Measurements from ENCODE around the gene ARSA. TPM values are rescaled to one million over a fixed set of nuclear protein-coding genes. Genes with fewer than 3 reads are reported as not detected.

Gene ARSA
- 29.2 TPM for polyA plus RNA-seq (2013)

- H3K27me3 ChIP-seq (replicated peaks in 2 of 5; ENCODE audit: control insufficient read depth in 4 of 5, insufficient read depth in 5 of 5, low read length in 4 of 5): no peaks in the 10 kb centered on the region
- peak within 1 kb of the TSS; percentile 20 to 43 for H3K27ac ChIP-seq (ENCODE audit: insufficient read depth in 1 of 2, low read depth in 1 of 2, low read length in 2 of 2, poor library complexity in 1 of 2, severe bottlenecking in 2 of 2)
- peak; percentile 80 to 85 (median 83) for DNase-seq
- H3K4me3 ChIP-seq (ENCODE audit: control insufficient read depth in 1 of 7, extremely low read depth in 1 of 7, insufficient read depth in 4 of 7, low read depth in 2 of 7, low read length in 6 of 7): peak within 1 kb of the TSS; percentile 58 to 83 (median 76)
- WGBS (ENCODE audit: insufficient coverage): 5% methylated on average over 72 of the region's 88 CpGs
- POLR2A ChIA-PET: interaction anchor here (0.6 to 1.1 kb wide), 3 partner anchors 8 to 45 kb away, joined by 3 to 9 read pairs (median 3); partner anchors contain the start of gene SHANK3
- CTCF ChIA-PET: interaction anchor here (0.7 to 3.6 kb wide), 5 partner anchors 9 to 102 kb away, joined by 3 to 22 read pairs (median 5); partner anchors contain the start of gene SCO2
- H3K9me3 ChIP-seq (ENCODE audit: control extremely low read depth in 1 of 5, control insufficient read depth in 4 of 5, insufficient read depth in 2 of 5, low read depth in 1 of 5, low read length in 4 of 5): no peaks in the 10 kb centered on the region
- peaks cover 2 to 11% (median 6%) of the 10 kb centered on the region in 4 experiments for H3K36me3 ChIP-seq (ENCODE audit: control insufficient read depth in 4 of 4, insufficient read depth in 4 of 4, low read length in 3 of 4)
- H3K4me1 ChIP-seq (ENCODE audit: control extremely low read depth in 1 of 4, control insufficient read depth in 4 of 4, insufficient read depth in 4 of 4, low read length in 3 of 4): peaks cover 3 to 33% (median 19%) of the 10 kb centered on the region in 4 experiments
Measured at GRCh38 chr22:50627642-50628542, at the start of gene ARSA. Gene ARSA, minus strand, starts transcription at chr22:50628152. Its CDS starts 373 bp downstream, at chr22:50627779.

- Histone ChIP-seq H3K9me3 (ENCODE audit: control extremely low read depth in 1 of 5, control insufficient read depth in 4 of 5, insufficient read depth in 2 of 5, low read depth in 1 of 5, low read length in 4 of 5) (no peaks in the 10 kb centered on the region), H3K27ac (ENCODE audit: insufficient read depth in 1 of 2, low read depth in 1 of 2, low read length in 2 of 2, poor library complexity in 1 of 2, severe bottlenecking in 2 of 2) (peak overlapping the region in 1 of 2 experiments; percentile 56), H3K4me3 (ENCODE audit: control insufficient read depth in 1 of 7, extremely low read depth in 1 of 7, insufficient read depth in 4 of 7, low read depth in 2 of 7, low read length in 6 of 7) (no peak overlapping the region), H3K36me3 (ENCODE audit: control insufficient read depth in 4 of 4, insufficient read depth in 4 of 4, low read length in 3 of 4) (peaks cover 7 to 53% (median 43%) of the 10 kb centered on the region in 4 experiments), H3K4me1 (ENCODE audit: control extremely low read depth in 1 of 4, control insufficient read depth in 4 of 4, insufficient read depth in 4 of 4, low read length in 3 of 4) (peaks cover 0 to 42% (median 28%) of the 10 kb centered on the region in 4 experiments), H3K27me3 (replicated peaks in 2 of 5; ENCODE audit: control insufficient read depth in 4 of 5, insufficient read depth in 5 of 5, low read length in 4 of 5) (no peaks in the 10 kb centered on the region)
- CTCF ChIA-PET: interaction anchor here (0.7 to 1.8 kb wide), 6 partner anchors 10 to 114 kb away, joined by 3 to 7 read pairs (median 3); partner anchors contain the start of gene SYCE3
- WGBS (ENCODE audit: insufficient coverage): 82% methylated on average over 6 of the region's 10 CpGs
- DNase-seq: no peak
- POLR2A ChIA-PET: no interaction called here
Measured at GRCh38 chr22:50676661-50677492, 48.9 kb upstream of the ARSA start.

GRCh38 chr22:50676180-50676636 lies 48.3 kb upstream of the ARSA start:
- no peak for DNase-seq
- H3K9me3 ChIP-seq (ENCODE audit: control extremely low read depth in 1 of 5, control insufficient read depth in 4 of 5, insufficient read depth in 2 of 5, low read depth in 1 of 5, low read length in 4 of 5): no peaks in the 10 kb centered on the region
- H3K27me3 ChIP-seq (replicated peaks in 2 of 5; ENCODE audit: control insufficient read depth in 4 of 5, insufficient read depth in 5 of 5, low read length in 4 of 5): no peaks in the 10 kb centered on the region
- peak overlapping the region in 4 of 7 experiments; percentile 51 to 77 (median 74) for H3K4me3 ChIP-seq (ENCODE audit: control insufficient read depth in 1 of 7, extremely low read depth in 1 of 7, insufficient read depth in 4 of 7, low read depth in 2 of 7, low read length in 6 of 7)
- H3K36me3 ChIP-seq (ENCODE audit: control insufficient read depth in 4 of 4, insufficient read depth in 4 of 4, low read length in 3 of 4): peaks cover 7 to 51% (median 42%) of the 10 kb centered on the region in 4 experiments
- peaks cover 0 to 48% (median 35%) of the 10 kb centered on the region in 4 experiments for H3K4me1 ChIP-seq (ENCODE audit: control extremely low read depth in 1 of 4, control insufficient read depth in 4 of 4, insufficient read depth in 4 of 4, low read length in 3 of 4)
- no peak overlapping the region for H3K27ac ChIP-seq (ENCODE audit: insufficient read depth in 1 of 2, low read depth in 1 of 2, low read length in 2 of 2, poor library complexity in 1 of 2, severe bottlenecking in 2 of 2)
- ChIA-PET POLR2A (interaction anchor here (1.1 kb wide), 1 partner anchor 34 kb away, joined by 3 read pairs; no protein-coding TSS in a partner anchor), CTCF (interaction anchor here (0.7 to 1.8 kb wide), 6 partner anchors 10 to 114 kb away, joined by 3 to 7 read pairs (median 3); partner anchors contain the start of gene SYCE3)
- 94% methylated on average over 14 of the region's 14 CpGs for WGBS (ENCODE audit: insufficient coverage)

GRCh38 chr22:50675553-50676179 lies 47.7 kb upstream of the ARSA start:
- Histone ChIP-seq H3K27ac (ENCODE audit: insufficient read depth in 1 of 2, low read depth in 1 of 2, low read length in 2 of 2, poor library complexity in 1 of 2, severe bottlenecking in 2 of 2) (no peak overlapping the region), H3K27me3 (replicated peaks in 2 of 5; ENCODE audit: control insufficient read depth in 4 of 5, insufficient read depth in 5 of 5, low read length in 4 of 5) (no peaks in the 10 kb centered on the region), H3K4me1 (ENCODE audit: control extremely low read depth in 1 of 4, control insufficient read depth in 4 of 4, insufficient read depth in 4 of 4, low read length in 3 of 4) (peaks cover 0 to 54% (median 40%) of the 10 kb centered on the region in 4 experiments), H3K9me3 (ENCODE audit: control extremely low read depth in 1 of 5, control insufficient read depth in 4 of 5, insufficient read depth in 2 of 5, low read depth in 1 of 5, low read length in 4 of 5) (no peaks in the 10 kb centered on the region), H3K36me3 (ENCODE audit: control insufficient read depth in 4 of 4, insufficient read depth in 4 of 4, low read length in 3 of 4) (peaks cover 7 to 47% (median 40%) of the 10 kb centered on the region in 4 experiments), H3K4me3 (ENCODE audit: control insufficient read depth in 1 of 7, extremely low read depth in 1 of 7, insufficient read depth in 4 of 7, low read depth in 2 of 7, low read length in 6 of 7) (peak overlapping the region; percentile 44 to 77 (median 73))
- DNase-seq: no peak
- POLR2A ChIA-PET: interaction anchor here (1.1 kb wide), 1 partner anchor 33 kb away, joined by 3 read pairs; no protein-coding TSS in a partner anchor
- CTCF ChIA-PET: interaction anchor here (1.2 to 1.8 kb wide), 2 partner anchors 15 to 54 kb away, joined by 3 to 7 read pairs; no protein-coding TSS in a partner anchor
- WGBS (ENCODE audit: insufficient coverage): 82% methylated on average over 6 of the region's 9 CpGs

- DNase-seq: peak in 2 of 3 donors; percentile 41 to 58
- H3K9me3 ChIP-seq (ENCODE audit: control extremely low read depth in 1 of 5, control insufficient read depth in 4 of 5, insufficient read depth in 2 of 5, low read depth in 1 of 5, low read length in 4 of 5): no peaks in the 10 kb centered on the region
- ChIA-PET POLR2A (interaction anchor here (1.1 to 3.6 kb wide), 2 partner anchors 32 to 33 kb away, joined by 3 to 11 read pairs; no protein-coding TSS in a partner anchor), CTCF (interaction anchor here (1.2 kb wide), 1 partner anchor 54 kb away, joined by 3 read pairs; no protein-coding TSS in a partner anchor)
- 4% methylated on average over 79 of the region's 105 CpGs for WGBS (ENCODE audit: insufficient coverage)
- peaks cover 0 to 58% (median 44%) of the 10 kb centered on the region in 4 experiments for H3K4me1 ChIP-seq (ENCODE audit: control extremely low read depth in 1 of 4, control insufficient read depth in 4 of 4, insufficient read depth in 4 of 4, low read length in 3 of 4)
- peaks cover 7 to 47% (median 40%) of the 10 kb centered on the region in 4 experiments for H3K36me3 ChIP-seq (ENCODE audit: control insufficient read depth in 4 of 4, insufficient read depth in 4 of 4, low read length in 3 of 4)
- no peak overlapping the region for H3K27ac ChIP-seq (ENCODE audit: insufficient read depth in 1 of 2, low read depth in 1 of 2, low read length in 2 of 2, poor library complexity in 1 of 2, severe bottlenecking in 2 of 2)
- peak overlapping the region; percentile 44 to 77 (median 73) for H3K4me3 ChIP-seq (ENCODE audit: control insufficient read depth in 1 of 7, extremely low read depth in 1 of 7, insufficient read depth in 4 of 7, low read depth in 2 of 7, low read length in 6 of 7)
- no peaks in the 10 kb centered on the region for H3K27me3 ChIP-seq (replicated peaks in 2 of 5; ENCODE audit: control insufficient read depth in 4 of 5, insufficient read depth in 5 of 5, low read length in 4 of 5)
Measured at GRCh38 chr22:50674606-50675552, 46.9 kb upstream of the ARSA start.
